IPS-18a (cell line): ENCODE results near the gene CRIP2.
A peak's percentile ranks its signal among the peaks of the same experiment; 100 is the strongest.

Experiments
- H3K27ac ChIP-seq: one replicate; pipeline ENCODE4 v1.5.1; 2013; ENCODE audit warnings: low read length
- H3K27me3 ChIP-seq: one replicate; pipeline ENCODE4 v1.6.1; 2013; ENCODE audit warnings: mild to moderate bottlenecking, low read length; ENCODE audit not compliant: control insufficient read depth, insufficient read depth
- H3K36me3 ChIP-seq: one replicate; pipeline ENCODE4 v1.6.1; 2013; ENCODE audit warnings: low read depth, low read length; ENCODE audit not compliant: control insufficient read depth
- H3K4me1 ChIP-seq: one replicate; pipeline ENCODE4 v1.6.1; 2013; ENCODE audit warnings: low read depth, low read length; ENCODE audit not compliant: control insufficient read depth
- H3K4me3 ChIP-seq: one replicate; pipeline ENCODE4 v1.5.1; 2013; ENCODE audit warnings: low read length
- H3K9ac ChIP-seq: one replicate; pipeline ENCODE4 v1.6.1; 2013; ENCODE audit warnings: mild to moderate bottlenecking, low read length, moderate library complexity
- H3K9me3 ChIP-seq: one replicate; pipeline ENCODE4 v1.6.1; 2013; ENCODE audit warnings: low read depth, low read length; ENCODE audit not compliant: control insufficient read depth

Gene CRIP2

DNA sequence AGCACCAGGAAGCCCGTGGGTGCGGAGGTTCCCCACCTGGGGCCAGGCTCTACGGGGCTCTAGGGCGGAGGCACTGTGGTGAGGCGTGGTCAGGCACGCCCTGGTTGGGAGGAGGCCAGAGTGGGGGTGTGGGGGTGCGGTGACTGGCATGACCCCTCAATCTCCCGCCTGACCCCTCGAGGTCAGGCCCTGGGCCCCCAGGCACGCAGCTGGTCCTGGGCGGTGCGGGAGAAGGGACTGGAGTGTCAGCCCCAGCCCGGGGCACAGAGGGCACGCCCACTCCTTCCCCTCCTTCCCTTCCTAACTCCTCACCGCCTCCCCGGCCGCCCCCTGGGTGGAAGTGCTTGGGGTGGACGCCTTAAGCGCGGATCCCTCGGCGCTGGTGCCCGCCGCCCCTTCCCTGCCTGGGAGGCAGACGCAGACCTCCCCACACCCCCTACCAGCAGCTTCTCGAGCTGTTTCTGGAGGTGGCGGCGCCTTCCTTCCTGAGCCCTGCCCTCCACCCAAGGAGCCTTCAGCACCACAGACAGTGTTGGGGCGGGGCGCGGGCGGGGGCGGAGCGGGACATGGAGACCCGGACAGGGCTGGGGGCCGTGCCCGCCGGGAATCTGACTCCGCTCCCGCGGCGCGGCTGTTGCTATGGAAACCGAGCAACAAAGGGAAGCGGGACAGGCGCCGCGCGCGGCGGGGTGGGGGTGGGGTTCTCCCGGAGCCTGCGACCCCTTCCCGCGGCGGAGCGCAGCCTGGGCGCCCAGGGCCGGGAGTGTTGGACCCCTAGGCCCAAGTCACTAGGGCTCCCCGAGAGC, 741 bp upstream of the CRIP2 start:
- H3K9ac ChIP-seq: peak overlapping the region; percentile 50
- H3K9me3 ChIP-seq: no peaks in the 10 kb centered on the region
- H3K4me1 ChIP-seq: peaks cover 7% of the 10 kb centered on the region
- H3K27ac ChIP-seq: no peak overlapping the region
- H3K4me3 ChIP-seq: peak overlapping the region; percentile 44
- H3K36me3 ChIP-seq: peaks cover 4% of the 10 kb centered on the region
- H3K27me3 ChIP-seq: peaks cover 42% of the 10 kb centered on the region

DNA sequence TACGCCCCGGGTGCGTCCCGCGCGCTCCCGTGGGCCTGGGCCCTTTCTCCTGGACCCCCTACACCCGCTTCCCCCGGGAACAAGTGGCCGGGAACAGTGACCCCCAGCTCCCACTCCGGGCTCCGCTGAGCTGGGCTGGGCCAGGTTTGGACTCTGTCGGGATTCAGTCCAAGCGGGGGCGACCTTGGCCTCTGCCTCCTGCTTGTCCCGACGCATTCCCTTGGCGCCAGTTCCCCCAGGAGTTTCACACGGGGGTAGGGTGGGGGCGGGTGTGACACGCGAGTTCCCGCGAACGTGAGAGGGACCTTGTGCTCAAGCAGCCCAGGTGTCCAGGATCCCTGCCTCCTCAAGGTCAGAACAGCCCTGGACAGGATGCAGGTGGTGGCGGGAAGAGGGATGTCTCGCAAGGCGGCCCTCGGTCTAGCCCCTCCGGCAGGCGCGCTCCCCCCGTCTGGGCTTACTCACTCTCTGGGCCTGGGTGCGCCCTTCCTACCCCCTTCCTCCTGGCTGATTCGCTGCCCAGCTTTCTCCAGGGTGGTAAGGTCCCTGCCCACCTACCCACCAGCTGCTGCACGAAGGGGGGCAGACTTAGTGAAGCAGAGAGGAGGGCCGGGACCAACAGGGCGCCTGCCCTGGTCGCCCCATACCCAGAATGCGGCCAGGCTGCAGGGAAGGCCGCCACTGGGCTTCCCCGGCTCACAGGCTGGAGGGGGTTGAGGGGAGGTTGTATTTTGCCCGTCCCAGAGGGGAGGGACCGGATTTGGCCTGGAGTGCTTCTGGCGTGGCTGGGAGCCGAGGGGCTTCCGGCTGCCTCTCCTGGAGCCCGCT, 862 bp downstream of the CRIP2 start:
- Histone ChIP-seq H3K36me3 (no peaks in the 10 kb centered on the region), H3K9me3 (no peaks in the 10 kb centered on the region), H3K4me3 (peak overlapping the region; percentile 45), H3K9ac (no peak overlapping the region), H3K27me3 (peaks cover 58% of the 10 kb centered on the region), H3K27ac (no peak overlapping the region), H3K4me1 (peaks cover 7% of the 10 kb centered on the region)

DNA sequence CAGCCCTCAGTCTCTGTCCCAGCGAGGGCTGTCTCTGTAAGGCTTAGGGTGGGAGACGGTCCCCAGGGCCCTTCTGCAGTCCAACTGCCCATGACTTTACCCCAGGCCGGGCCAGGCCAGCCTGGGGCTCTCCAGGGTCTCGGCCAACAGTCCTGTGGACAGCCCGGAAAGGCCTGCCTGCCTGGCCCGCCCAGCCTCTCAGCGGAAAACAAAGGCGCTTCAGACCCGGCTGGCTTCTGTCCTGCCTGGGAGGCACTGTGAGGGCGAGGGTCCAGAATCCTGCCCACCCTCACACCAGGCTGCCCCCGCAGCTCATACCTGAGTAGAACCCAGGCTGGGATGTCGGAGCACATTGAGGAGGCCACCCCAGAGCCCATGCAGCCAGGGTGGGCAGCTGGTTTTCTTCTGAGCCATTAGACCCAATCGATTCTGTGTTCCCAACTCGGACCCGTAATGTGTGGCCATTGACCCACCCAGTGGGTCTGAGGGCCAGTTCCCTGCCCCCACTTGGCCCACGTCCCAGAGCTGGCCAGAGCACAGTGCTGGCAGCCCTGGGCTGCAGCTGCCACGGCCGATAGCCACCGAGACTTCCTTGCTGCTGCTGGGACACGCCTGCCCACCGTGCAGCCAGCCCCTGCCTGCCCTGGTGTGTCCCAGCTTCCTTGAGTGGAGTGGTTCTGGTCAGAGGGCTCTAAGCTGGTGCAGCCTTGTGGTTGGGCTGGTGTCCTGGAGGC, 1.6 kb downstream of the CRIP2 start:
- H3K27ac ChIP-seq: no peak overlapping the region
- no peak overlapping the region for H3K9ac ChIP-seq
- peaks cover 11% of the 10 kb centered on the region for H3K4me1 ChIP-seq
- H3K9me3 ChIP-seq: no peaks in the 10 kb centered on the region
- no peaks in the 10 kb centered on the region for H3K36me3 ChIP-seq
- peak overlapping the region; percentile 45 for H3K4me3 ChIP-seq
- H3K27me3 ChIP-seq: peaks cover 66% of the 10 kb centered on the region

DNA sequence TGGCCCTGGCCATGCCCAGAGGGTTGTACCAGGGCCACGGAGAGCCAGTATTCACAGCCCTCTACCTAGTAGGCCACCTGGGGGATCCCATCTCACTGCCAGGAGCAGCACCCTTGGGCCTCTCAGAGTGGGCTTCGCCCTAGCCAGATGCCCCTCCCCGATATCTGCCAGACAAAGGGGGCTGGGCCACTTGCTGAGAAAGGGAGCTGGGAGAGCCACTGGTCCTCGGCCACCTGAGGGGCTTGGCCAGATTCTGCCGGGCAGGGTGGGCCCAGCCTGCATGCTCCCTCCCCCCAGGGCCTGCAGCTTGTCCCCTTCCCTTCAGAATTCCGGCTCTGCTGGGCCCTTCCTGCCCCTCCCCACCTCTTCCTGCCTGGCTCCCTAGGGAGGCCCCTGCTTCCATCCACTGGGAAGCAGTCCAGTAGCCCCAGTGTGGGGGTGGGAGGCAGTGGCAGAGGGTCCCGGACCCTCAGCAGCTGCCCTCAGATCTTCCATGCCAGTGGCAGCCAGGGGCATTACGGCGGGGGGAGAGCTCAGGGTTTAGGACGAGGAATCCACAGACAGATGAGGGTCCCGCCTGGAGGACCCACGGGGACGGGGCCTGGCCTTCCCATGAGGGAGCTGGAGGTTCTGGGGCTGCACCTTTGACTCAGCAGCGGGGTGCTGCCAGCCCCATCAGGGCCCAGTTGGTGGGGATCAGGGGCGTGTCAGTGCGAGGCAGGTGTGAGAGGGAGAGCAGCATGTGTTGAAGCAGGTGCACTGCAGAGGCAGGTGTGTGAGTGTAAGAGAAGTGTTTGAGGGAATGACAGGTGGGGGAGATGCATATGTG, 2.4 kb downstream of the CRIP2 start:
- no peaks in the 10 kb centered on the region for H3K9me3 ChIP-seq
- no peak overlapping the region for H3K4me3 ChIP-seq
- H3K27me3 ChIP-seq: peaks cover 73% of the 10 kb centered on the region
- H3K27ac ChIP-seq: no peak overlapping the region
- H3K36me3 ChIP-seq: no peaks in the 10 kb centered on the region
- H3K9ac ChIP-seq: no peak overlapping the region
- H3K4me1 ChIP-seq: peaks cover 16% of the 10 kb centered on the region

DNA sequence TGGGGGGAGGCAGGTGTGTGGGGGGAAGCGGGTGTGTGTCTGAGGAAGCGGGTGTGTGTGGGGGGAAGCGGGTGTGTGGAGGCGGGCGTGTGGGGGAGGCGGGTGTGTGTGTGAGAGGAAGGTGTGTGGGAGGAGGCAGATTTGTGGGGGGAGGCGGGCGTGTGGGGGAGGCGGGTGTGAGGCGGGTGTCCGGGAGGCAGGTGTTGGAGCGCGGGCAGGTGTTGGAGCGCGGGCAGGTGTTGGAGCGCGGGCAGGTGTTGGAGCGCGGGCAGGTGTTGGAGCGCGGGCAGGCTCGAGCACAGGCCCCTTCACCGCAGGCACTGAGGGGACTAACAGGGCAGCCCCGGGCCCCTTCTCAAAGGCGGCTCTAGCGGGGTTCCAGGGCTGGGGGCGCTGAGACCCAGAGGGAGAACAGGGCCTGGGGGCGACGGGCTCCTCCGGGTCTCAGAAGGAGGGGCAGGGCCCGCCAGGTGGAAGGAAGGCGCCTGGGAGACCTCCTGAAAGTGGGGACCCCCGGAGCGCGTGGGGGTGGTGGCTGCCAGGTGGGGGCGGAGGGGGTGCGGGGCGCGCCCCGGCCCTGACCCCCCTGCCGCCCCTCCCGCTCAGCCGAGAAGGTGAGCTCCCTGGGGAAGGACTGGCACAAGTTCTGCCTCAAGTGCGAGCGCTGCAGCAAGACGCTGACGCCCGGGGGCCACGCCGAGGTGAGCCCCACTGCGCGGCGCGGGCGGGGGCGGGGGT, 3.2 kb downstream of the CRIP2 start:
- Histone ChIP-seq H3K27ac (no peak overlapping the region), H3K4me1 (peaks cover 20% of the 10 kb centered on the region), H3K9me3 (no peaks in the 10 kb centered on the region), H3K27me3 (peaks cover 81% of the 10 kb centered on the region), H3K36me3 (no peaks in the 10 kb centered on the region), H3K4me3 (no peak overlapping the region), H3K9ac (no peak overlapping the region)

DNA sequence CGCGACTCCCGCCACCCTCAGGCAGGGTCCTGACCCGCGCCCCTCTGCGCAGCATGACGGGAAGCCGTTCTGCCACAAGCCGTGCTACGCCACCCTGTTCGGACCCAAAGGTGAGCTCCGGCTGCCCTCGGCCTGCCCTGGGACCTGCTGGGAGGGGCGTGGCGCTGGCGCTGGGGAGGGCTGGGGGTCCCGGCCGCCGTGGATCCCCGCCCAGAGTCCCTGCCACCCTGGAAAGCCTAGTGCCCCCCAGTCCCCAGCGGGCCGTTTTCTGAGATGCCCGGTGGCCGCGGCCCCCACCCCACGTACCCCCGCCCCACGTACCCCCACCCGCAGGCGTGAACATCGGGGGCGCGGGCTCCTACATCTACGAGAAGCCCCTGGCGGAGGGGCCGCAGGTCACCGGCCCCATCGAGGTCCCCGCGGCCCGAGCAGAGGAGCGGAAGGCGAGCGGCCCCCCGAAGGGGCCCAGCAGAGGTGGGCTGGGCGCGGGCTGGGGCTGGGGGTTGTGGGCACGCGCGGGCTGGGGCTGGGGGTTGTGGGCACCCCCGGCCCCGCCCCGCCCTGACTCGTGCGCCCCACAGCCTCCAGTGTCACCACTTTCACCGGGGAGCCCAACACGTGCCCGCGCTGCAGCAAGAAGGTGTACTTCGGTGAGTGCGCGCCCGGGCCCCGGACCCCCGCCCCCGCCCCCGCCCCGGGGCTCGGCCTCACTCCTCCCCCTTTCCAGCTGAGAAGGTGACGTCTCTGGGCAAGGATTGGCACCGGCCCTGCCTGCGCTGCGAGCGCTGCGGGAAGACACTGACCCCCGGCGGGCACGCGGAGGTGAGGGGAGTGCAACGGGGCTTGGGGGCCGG, 4.0 kb downstream of the CRIP2 start:
- Histone ChIP-seq H3K9ac (no peak overlapping the region), H3K36me3 (no peaks in the 10 kb centered on the region), H3K4me3 (peak overlapping the region; percentile 6), H3K9me3 (no peaks in the 10 kb centered on the region), H3K4me1 (peaks cover 19% of the 10 kb centered on the region), H3K27me3 (peaks cover 88% of the 10 kb centered on the region), H3K27ac (no peak overlapping the region)

DNA sequence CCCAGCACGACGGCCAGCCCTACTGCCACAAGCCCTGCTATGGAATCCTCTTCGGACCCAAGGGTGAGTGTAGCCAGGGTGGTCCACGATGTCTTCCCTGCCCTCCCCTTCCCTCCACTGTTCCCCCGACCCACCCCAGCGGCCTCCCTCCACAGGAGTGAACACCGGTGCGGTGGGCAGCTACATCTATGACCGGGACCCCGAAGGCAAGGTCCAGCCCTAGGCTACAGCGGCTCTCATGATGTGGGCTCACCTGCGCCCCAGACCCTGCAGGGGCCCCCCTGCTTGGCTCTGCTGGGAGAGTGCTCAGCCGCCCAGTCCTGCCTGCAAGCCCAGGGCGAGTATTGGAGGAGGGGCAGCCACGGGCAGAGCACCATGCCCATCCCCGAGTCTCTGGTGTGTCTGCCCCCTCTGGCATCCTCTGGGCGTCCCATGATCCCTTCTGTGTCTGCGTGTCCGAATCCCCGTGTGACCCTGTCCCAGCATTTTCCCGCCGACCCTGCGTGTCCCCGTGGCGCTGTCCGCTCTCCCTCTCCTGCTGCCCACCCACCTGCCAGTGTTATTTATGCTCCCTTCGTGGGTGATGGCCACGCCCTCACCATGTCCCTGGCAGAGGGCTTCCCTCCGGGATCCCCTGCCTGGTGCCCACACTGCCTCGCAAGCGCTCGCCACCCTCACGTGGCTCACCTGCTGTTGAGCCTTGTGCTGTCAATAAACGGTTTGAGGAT, 5.0 kb downstream of the CRIP2 start:
- no peaks in the 10 kb centered on the region for H3K9me3 ChIP-seq
- no peak overlapping the region for H3K27ac ChIP-seq
- H3K36me3 ChIP-seq: no peaks in the 10 kb centered on the region
- peaks cover 17% of the 10 kb centered on the region for H3K4me1 ChIP-seq
- no peak overlapping the region for H3K9ac ChIP-seq
- peaks cover 94% of the 10 kb centered on the region for H3K27me3 ChIP-seq
- H3K4me3 ChIP-seq: peak overlapping the region; percentile 6

DNA sequence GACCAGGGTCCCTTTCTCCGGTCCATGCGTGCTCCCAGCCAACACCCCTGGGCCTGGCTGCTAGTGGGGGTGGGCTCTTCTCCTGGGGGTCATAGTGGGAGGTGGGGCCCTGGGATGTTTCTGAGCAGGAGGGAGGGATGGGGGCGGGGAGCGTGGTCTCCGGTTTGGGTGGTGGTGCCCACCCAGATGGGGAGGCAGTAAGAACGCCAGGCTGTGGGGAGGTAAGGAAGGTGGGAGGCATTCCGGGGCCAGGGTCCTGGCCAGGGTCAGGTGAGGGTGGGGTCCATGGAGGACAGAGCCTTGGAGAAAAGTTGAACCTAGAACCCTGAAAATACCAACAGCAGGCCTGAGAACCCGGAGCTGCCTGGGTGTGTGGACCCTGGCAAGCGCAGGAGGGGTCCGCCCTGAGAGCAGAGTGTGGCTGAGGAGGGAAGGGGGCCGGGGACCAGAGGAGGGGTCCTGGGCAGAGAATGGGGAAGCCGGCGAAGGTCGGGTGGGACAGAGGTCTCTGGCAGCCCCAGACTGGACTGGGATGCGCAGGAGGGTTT, 5.7 kb downstream of the CRIP2 start:
- H3K4me3 ChIP-seq: no peak overlapping the region
- H3K27me3 ChIP-seq: peaks cover 95% of the 10 kb centered on the region
- no peaks in the 10 kb centered on the region for H3K36me3 ChIP-seq
- H3K9ac ChIP-seq: no peak overlapping the region
- no peak overlapping the region for H3K27ac ChIP-seq
- peaks cover 17% of the 10 kb centered on the region for H3K4me1 ChIP-seq
- no peaks in the 10 kb centered on the region for H3K9me3 ChIP-seq
